Gastrocnemius medialis (tissue), 4 donors: Measurements from ENCODE around the gene LEFTY1. TPM values are rescaled to one million over a fixed set of nuclear protein-coding genes. Genes with fewer than 3 reads are reported as not detected.
"Not testable (repeated sequence)": the region's sequence is repeated elsewhere in the genome, so short reads cannot be mapped to it uniquely, and the experiment has no call there.

Source experiments
- ATAC-seq, 2 donors: fragments of 150-250 bp; one replicate each; pipeline ENCODE4 v1.9.1; 2016
- DNase-seq, 2 donors: peaks; one replicate each; pipeline ENCODE4 v3.0.0-alpha.2; 2019
- H3K27ac ChIP-seq, 4 donors: fragments of 200-600 bp; sonication (generic); 1 replicate in 1 of 4; 2 replicates in 3 of 4; pipeline ENCODE4 v1.5.1; 2016 to 2018; ENCODE audit warnings: mild to moderate bottlenecking in 2 of 4, moderate library complexity in 1 of 4
- H3K27me3 ChIP-seq, 3 donors: fragments of 200-600 bp; sonication (generic) in 2 of 3; 1 replicate in 1 of 3; 2 replicates in 2 of 3; pipeline versions ENCODE4 v1.5.1 to v1.6.0; 2016 to 2019; ENCODE audit warnings: mild to moderate bottlenecking in 1 of 3, moderate library complexity in 1 of 3
- H3K36me3 ChIP-seq, 2 donors: fragments of 200-600 bp; sonication (generic) in 1 of 2; one replicate each; pipeline ENCODE4 v1.5.1; 2017 to 2018
- H3K4me1 ChIP-seq, 2 donors: fragments of 200-600 bp; sonication (generic) in 1 of 2; one replicate each; pipeline ENCODE4 v1.5.1; 2016 to 2017; ENCODE audit warnings: mild to moderate bottlenecking in 2 of 2
- H3K4me3 ChIP-seq, 4 donors: fragments of 200-600 bp; sonication (generic) in 3 of 4; 1 replicate in 1 of 4; 2 replicates in 3 of 4; pipeline ENCODE4 v1.5.1; 2016 to 2019; ENCODE audit warnings: mild to moderate bottlenecking in 2 of 4
- H3K9me3 ChIP-seq, 3 donors: fragments of 200-600 bp; sonication (generic) in 2 of 3; 1 replicate in 1 of 3; 2 replicates in 2 of 3; pipeline ENCODE4 v1.5.1; 2016 to 2019
- POLR2A ChIP-seq, 2 donors: fragments of 450-650 bp; IDR thresholded peaks; one replicate each; pipeline ENCODE4 v1.6.1; 2017; ENCODE audit warnings: antibody characterized with exemption in 2 of 2, mild to moderate bottlenecking in 2 of 2, moderate library complexity in 2 of 2
- in situ Hi-C, 4 donors: fragments of 200-750 bp; cut with MboI; loops; one replicate each; pipeline versions ENCODE4 v1.15.0 to v1.8.0; 2017; ENCODE audit warnings: low sequenced_read_pairs in 4 of 4
- intact Hi-C: fragments of 100-400 bp; cut with DNase I; formaldehyde crosslinking; loops from one replicate; pipeline ENCODE4 v1.15.1; 2023; ENCODE audit warnings: low total_unique reads
- total RNA-seq, 4 donors: library from RNA; depleted of rRNA; stranded (reverse); fragments of >200 nt; gene quantifications; one replicate each; pipeline versions ENCODE4 v1.1.0 to v1.2.3, GENCODE V29; 2016
- TF ChIP-seq, protein P1 (sequence below), 5 experiments: fragments of 450-650 bp in 3 of 5; fragments of 200-600 bp in 2 of 5; sonication (generic) in 2 of 5; IDR thresholded peaks in 4 of 5; conservative IDR thresholded peaks in 1 of 5; 1 replicate in 4 of 5; 2 replicates in 1 of 5; pipeline ENCODE4 v1.5.1; 2016 to 2019; ENCODE audit warnings: antibody characterized with exemption in 5 of 5, mild to moderate bottlenecking in 3 of 5, moderate library complexity in 3 of 5

The LEFTY1 gene
- total RNA-seq, 4 donors from 2014 or later: 0.97 TPM; not detected in 3

DNA sequence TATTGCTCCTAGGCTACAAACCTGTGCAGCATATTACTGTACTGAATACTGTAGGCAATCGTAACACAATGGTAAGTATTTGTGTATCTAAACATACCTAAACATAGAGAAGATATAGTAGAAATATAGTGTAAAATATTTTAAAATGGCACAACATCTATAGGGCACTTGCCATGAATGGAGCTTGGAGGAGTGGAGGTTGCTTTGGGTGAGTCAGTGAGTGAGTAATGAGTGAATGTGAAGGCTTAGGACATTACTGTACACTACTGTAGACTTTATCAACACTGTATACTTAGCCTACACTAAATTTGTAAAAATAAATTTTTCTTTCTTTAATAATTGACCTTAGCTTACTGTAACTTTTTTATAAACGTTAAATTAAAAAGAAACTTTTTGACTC, 44.1 kb upstream of the LEFTY1 start:
- TF ChIP-seq POLR2A (IDR thresholded peaks at IDR 0.05): no peak
- TF ChIP-seq, protein P1, sequence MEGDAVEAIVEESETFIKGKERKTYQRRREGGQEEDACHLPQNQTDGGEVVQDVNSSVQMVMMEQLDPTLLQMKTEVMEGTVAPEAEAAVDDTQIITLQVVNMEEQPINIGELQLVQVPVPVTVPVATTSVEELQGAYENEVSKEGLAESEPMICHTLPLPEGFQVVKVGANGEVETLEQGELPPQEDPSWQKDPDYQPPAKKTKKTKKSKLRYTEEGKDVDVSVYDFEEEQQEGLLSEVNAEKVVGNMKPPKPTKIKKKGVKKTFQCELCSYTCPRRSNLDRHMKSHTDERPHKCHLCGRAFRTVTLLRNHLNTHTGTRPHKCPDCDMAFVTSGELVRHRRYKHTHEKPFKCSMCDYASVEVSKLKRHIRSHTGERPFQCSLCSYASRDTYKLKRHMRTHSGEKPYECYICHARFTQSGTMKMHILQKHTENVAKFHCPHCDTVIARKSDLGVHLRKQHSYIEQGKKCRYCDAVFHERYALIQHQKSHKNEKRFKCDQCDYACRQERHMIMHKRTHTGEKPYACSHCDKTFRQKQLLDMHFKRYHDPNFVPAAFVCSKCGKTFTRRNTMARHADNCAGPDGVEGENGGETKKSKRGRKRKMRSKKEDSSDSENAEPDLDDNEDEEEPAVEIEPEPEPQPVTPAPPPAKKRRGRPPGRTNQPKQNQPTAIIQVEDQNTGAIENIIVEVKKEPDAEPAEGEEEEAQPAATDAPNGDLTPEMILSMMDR (IDR thresholded peaks at IDR 0.05 in 4 of 5, conservative IDR thresholded peaks at IDR 0.05 in 1 of 5): no peak
- in situ Hi-C loops: no loop called here
- ATAC-seq: no peak
- Histone ChIP-seq H3K27me3 (no peaks in the 10 kb centered on the region), H3K4me1 (no peaks in the 10 kb centered on the region), H3K27ac (no peak overlapping the region), H3K36me3 (no peaks in the 10 kb centered on the region), H3K9me3 (no peaks in the 10 kb centered on the region), H3K4me3 (no peak overlapping the region)
- intact Hi-C loops: no loop called here
- DNase-seq: no peak

DNA sequence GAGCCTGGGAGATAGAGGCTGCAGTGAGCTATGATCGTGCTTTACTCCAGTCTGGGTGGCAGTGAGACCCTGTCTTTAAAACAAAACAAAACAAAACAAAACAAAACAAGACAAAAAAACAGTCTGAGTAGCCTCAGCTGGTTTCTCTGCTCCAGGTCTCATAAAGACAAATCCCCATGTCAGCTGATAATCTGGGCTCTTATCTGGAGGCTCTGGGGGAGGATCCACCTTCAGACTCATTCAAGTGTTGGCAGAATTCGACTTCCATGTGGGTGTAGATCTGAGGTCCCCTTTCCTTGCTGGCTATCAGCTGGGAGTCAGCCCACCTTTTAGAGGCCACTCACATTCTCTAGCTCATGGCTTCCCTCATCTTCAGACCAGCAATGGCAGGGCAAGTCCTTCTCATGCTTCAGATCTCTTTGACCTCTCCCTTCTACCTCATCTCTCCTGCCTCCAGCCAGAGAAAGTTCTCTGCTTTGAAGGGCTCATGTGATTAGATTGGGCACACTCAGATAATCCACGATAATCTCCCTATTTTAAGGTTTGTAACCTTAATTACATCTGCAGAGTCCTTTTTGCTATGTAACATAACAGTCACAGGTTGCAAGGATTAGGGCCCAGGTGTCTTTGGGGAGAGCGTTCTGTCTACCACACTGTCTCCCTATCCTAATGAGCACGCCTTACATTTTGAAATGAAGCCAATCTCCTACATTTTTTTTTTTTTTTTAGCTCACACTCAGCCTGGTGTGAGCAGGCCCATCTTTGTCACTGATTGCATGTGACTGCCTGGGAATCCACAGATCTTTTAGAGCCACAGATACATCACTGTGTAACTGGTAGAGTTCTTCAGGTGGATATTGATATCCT, 42.6 kb upstream of the LEFTY1 start:
- no peaks in the 10 kb centered on the region for H3K27me3 ChIP-seq
- ATAC-seq: no peak
- H3K9me3 ChIP-seq: no peaks in the 10 kb centered on the region
- no peaks in the 10 kb centered on the region for H3K4me1 ChIP-seq
- intact Hi-C loops (no loop called here), in situ Hi-C loops (no loop called here)
- H3K4me3 ChIP-seq: no peak overlapping the region
- no peaks in the 10 kb centered on the region for H3K36me3 ChIP-seq
- DNase-seq: no peak
- TF ChIP-seq, protein P1 (IDR thresholded peaks at IDR 0.05 in 4 of 5, conservative IDR thresholded peaks at IDR 0.05 in 1 of 5): no peak
- no peak for TF ChIP-seq POLR2A (IDR thresholded peaks at IDR 0.05)
- no peak overlapping the region for H3K27ac ChIP-seq

DNA sequence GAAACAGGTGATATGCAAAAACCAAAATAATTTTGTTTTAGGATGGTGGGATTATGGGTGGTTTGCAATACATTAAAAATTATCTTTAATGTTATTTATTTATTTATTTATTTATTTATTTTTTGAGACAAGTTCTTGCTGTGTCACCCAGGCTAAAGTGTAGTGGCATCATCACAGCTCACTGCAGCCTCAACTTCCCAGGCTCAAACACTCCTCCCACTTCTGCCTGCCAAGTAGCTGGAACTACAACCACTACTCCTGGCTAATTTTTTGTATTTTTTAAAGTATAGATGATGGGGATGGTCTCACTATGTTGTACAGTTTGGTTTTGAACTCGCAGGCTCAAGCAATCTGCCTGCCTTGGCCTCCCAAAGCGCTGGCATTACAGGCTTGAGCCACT, 41.6 kb upstream of the LEFTY1 start:
- H3K36me3 ChIP-seq: no peaks in the 10 kb centered on the region
- H3K27me3 ChIP-seq: no peaks in the 10 kb centered on the region
- ATAC-seq (no peak), DNase-seq (no peak)
- TF ChIP-seq, protein P1 (IDR thresholded peaks at IDR 0.05 in 4 of 5, conservative IDR thresholded peaks at IDR 0.05 in 1 of 5): no peak
- no peak for TF ChIP-seq POLR2A (IDR thresholded peaks at IDR 0.05)
- no peak overlapping the region for H3K27ac ChIP-seq
- in situ Hi-C loops (no loop called here), intact Hi-C loops (no loop called here)
- no peaks in the 10 kb centered on the region for H3K9me3 ChIP-seq
- H3K4me3 ChIP-seq: no peak overlapping the region
- H3K4me1 ChIP-seq: no peaks in the 10 kb centered on the region

DNA sequence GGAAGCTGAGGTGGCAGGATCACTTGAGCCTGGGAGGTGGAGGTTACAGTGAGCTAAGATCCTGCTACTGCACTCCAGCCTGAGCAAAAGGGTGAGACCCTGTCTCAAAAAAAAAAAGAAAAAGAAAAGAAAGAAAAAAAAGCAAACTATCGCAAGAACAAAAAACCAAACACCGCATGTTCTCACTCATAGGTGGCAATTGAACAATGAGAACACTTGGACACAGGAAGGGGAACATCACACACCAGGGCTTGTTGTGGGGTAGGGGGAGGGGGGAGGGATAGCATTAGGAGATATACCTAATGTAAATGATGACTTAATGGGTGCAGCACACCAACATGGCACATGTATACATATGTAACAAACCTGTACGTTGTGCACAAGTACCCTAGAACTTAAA, 40.5 kb upstream of the LEFTY1 start:
- H3K36me3 ChIP-seq, in situ Hi-C loops, H3K4me3 ChIP-seq, ATAC-seq, H3K27me3 ChIP-seq, H3K4me1 ChIP-seq, H3K9me3 ChIP-seq, DNase-seq, H3K27ac ChIP-seq, intact Hi-C loops: not testable (repeated sequence)

DNA sequence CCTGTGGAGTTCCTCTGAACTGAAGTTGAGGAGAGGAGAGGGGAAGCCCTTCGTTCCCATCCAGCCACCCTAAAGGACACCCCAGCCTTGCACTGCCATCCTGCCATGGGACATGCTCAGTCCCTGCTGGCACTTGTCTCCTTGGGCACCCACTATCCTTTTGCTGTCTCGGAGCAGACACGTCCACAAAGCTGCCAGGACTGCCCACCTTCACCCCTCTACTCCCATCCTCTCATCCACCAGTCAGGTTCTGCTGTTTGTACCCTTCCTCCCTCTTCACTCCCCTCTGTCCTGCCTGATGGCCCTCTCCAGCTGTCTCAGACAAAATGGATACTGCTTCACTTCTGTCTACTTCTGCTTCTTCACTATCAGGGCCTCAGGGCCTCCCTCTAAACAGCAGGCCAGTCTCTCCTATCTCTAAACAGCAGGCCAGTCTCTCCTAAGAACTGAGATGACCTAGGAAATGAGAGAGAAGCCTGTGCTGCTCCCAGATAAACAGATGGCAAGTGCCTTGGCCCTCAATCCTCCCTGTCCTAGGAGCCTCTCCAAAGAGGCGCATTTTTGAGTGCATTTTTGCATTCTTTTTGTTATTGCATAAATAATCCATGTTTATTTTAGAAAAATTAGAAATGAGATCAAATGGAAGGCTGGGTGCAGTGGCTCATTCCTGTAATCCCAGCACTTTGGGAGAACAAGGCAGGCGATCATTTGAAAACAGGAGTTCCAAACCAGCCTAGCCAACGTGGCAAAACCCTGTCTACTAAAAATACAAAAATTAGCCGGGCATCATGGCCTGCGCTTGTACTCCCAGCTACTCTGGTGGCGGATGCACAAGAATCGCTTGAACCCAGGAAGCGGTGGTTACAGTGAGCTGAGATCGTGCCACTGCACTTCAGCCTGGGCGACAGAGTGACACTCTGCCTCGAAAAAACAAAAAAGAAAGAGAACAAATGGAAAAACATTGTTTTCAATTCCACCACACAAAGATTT, 39.5 kb upstream of the LEFTY1 start:
- in situ Hi-C loops: no loop called here
- H3K9me3 ChIP-seq: no peaks in the 10 kb centered on the region
- intact Hi-C loops: no loop called here
- DNase-seq: no peak
- ATAC-seq: no peak
- H3K27ac ChIP-seq: no peak overlapping the region
- H3K27me3 ChIP-seq: no peaks in the 10 kb centered on the region
- H3K4me3 ChIP-seq: no peak overlapping the region
- TF ChIP-seq POLR2A (IDR thresholded peaks at IDR 0.05): no peak
- TF ChIP-seq, protein P1 (IDR thresholded peaks at IDR 0.05 in 4 of 5, conservative IDR thresholded peaks at IDR 0.05 in 1 of 5): no peak
- H3K4me1 ChIP-seq: peaks cover under 1 to 4% of the 10 kb centered on the region in 2 donors
- no peaks in the 10 kb centered on the region for H3K36me3 ChIP-seq
